Heart left ventricle (tissue), 13 donors: ENCODE results near the gene SCN4B.

Experiments used
- POLR2A ChIP-seq, 2 donors: fragments of 450-650 bp; IDR thresholded peaks; one replicate each; pipeline ENCODE4 v1.6.1; 2017; ENCODE audit warnings: antibody characterized with exemption in 2 of 2, mild to moderate bottlenecking in 2 of 2, moderate library complexity in 2 of 2
- TF ChIP-seq, protein P1 (sequence below), 12 donors: fragments of 200-600 bp; sonication (generic) in 4 of 12; IDR thresholded peaks; one replicate each; pipeline versions ENCODE4 v1.5.0 to v1.8.0; 2018 to 2022; ENCODE audit warnings: antibody characterized with exemption in 12 of 12, mild to moderate bottlenecking in 5 of 12
- donor health status: ischemic (EF 13 %, LVEDD 7.1; RV severe dilation, severe dysfunction).
- donor health status: DM: no; HTN: yes; CAD: no.
- donor health status: DM: no; HTN: no; CAD: no.
- donor health status: ischemic (EF 25% LVEDD 6.9; RV normal size, moderate dysfunction).
- donor health status: ischemic (EF 25% LVEDD 5.7; RV mildly dilated, moderate dysfunction).
- donor health status: ischemic (EF 35%, LVEDD 5.7; RV mildly dilated, moderate dysfunction).
- donor health status: nonischemic (EF 11% LVEDD 7.7; RV severe dilation, severe dysfunction).
- donor health status: DM: yes; HTN: yes; CAD: no.
- donor health status: PGD.
- donor health status: ischemic (EF 29% LVEDD 5.4; RV normal size, mild dysfunction).
- donor health status: nonischemic (EF 23%, LVEDD 6.1; RV moderate dilation, normal function).

DNA sequence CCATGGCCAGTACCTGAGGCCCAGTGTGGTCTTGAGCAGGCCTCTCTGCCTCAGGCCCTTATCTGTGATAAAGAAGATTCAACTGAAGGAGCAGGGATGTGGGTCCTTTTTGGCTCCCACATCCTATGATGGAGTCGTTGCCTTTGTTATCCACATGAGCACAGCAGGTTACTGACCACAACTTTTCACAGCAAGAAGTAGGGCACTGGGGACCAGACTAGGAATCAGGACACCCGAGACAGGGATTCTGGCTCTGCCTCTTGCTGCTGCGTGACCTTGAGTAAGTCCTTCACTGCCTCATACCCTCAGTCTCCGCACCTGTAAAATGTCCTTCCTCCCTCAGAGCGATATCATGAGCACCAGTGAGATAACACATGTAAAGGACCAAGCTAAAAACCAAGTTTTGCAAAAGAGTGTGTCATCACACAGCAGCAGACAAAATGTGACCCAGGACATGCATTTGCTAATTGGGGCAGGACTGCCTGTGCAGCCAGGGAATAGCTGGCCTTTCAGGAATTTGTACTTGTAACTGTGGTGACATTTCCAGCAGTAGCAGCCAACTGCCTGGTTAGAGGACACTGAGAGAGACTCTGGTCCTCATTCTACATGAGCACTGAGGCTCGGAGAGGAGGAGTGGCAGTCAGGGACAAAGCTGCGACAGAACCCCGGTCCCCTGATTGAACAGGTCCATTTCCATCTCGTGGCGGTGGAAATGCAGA, 52.6 kb downstream of the SCN4B start:
- TF ChIP-seq, protein P1, sequence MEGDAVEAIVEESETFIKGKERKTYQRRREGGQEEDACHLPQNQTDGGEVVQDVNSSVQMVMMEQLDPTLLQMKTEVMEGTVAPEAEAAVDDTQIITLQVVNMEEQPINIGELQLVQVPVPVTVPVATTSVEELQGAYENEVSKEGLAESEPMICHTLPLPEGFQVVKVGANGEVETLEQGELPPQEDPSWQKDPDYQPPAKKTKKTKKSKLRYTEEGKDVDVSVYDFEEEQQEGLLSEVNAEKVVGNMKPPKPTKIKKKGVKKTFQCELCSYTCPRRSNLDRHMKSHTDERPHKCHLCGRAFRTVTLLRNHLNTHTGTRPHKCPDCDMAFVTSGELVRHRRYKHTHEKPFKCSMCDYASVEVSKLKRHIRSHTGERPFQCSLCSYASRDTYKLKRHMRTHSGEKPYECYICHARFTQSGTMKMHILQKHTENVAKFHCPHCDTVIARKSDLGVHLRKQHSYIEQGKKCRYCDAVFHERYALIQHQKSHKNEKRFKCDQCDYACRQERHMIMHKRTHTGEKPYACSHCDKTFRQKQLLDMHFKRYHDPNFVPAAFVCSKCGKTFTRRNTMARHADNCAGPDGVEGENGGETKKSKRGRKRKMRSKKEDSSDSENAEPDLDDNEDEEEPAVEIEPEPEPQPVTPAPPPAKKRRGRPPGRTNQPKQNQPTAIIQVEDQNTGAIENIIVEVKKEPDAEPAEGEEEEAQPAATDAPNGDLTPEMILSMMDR (IDR thresholded peaks at IDR 0.05): no peak
- TF ChIP-seq POLR2A (IDR thresholded peaks at IDR 0.05): no peak
